LoVo (cell line): Measurements from ENCODE around the gene MBNL2.

ENCODE experiments used
- DNase-seq: peaks from one replicate; pipeline ENCODE4 v3.0.0-alpha.2; 2016; ENCODE audit warnings: low spot score

The MBNL2 gene

GRCh38 chr13:97274829-97275649 is 52.9 kb downstream of the MBNL2 start:
- DNase-seq = peak; percentile 58

- DNase-seq = no peak
These were observed 53.8 kb downstream of the MBNL2 start for GRCh38 chr13:97275776-97276501.

GRCh38 chr13:97276862-97277269 is 54.7 kb downstream of the MBNL2 start:
- DNase-seq = no peak

- DNase-seq = peak; percentile 51
These were observed 56.6 kb downstream of the MBNL2 start for GRCh38 chr13:97278435-97279411.

- no peak for DNase-seq
These were observed 57.8 kb downstream of the MBNL2 start for GRCh38 chr13:97279913-97280312.

GRCh38 chr13:97280478-97280877 is 58.3 kb downstream of the MBNL2 start:
- DNase-seq = no peak

- DNase-seq = no peak
These were observed 58.9 kb downstream of the MBNL2 start for GRCh38 chr13:97281028-97281427.

- DNase-seq = no peak
These were observed 60.6 kb downstream of the MBNL2 start for GRCh38 chr13:97282705-97283104.

- no peak for DNase-seq
These were observed 61.8 kb downstream of the MBNL2 start for GRCh38 chr13:97283888-97284287.

GRCh38 chr13:97284558-97284957 is 62.4 kb downstream of the MBNL2 start:
- DNase-seq = no peak

GRCh38 chr13:97285221-97285955 is 63.3 kb downstream of the MBNL2 start:
- DNase-seq = no peak

- no peak for DNase-seq
These were observed 64.3 kb downstream of the MBNL2 start for GRCh38 chr13:97286317-97287046.

- no peak for DNase-seq
These were observed 64.9 kb downstream of the MBNL2 start for GRCh38 chr13:97287047-97287383.

- DNase-seq = no peak
These were observed 66.4 kb downstream of the MBNL2 start for GRCh38 chr13:97288486-97288900.

- no peak for DNase-seq
These were observed 67.6 kb downstream of the MBNL2 start for GRCh38 chr13:97289514-97290298.

- DNase-seq = no peak
These were observed 73.4 kb downstream of the MBNL2 start for GRCh38 chr13:97295283-97296182.

GRCh38 chr13:97296740-97297139 is 74.6 kb downstream of the MBNL2 start:
- no peak for DNase-seq

GRCh38 chr13:97298816-97299215 is 76.7 kb downstream of the MBNL2 start:
- no peak for DNase-seq

GRCh38 chr13:97300871-97301270 is 78.7 kb downstream of the MBNL2 start:
- DNase-seq = no peak
